Lower leg skin (tissue), 4 donors: ENCODE results near the gene PCSK5. TPM values are rescaled to one million over a fixed set of nuclear protein-coding genes. Genes with fewer than 3 reads are reported as not detected.

Experiments used
- DNase-seq, 2 donors: peaks; one replicate each; pipeline ENCODE4 v3.0.0-alpha.2; 2019; ENCODE audit warnings: low spot score in 2 of 2
- H3K4me3 ChIP-seq: fragments of 200-600 bp; sonication (generic); 2 replicates; pipeline ENCODE4 v1.5.1; 2017; ENCODE audit warnings: mild to moderate bottlenecking, low read depth; ENCODE audit not compliant: poor library complexity, severe bottlenecking
- POLR2A ChIP-seq, 2 donors: fragments of 450-650 bp; IDR thresholded peaks; one replicate each; pipeline ENCODE4 v1.6.1; 2016 to 2017; ENCODE audit warnings: antibody characterized with exemption in 2 of 2, mild to moderate bottlenecking in 1 of 2, moderate library complexity in 1 of 2
- WGBS, 2 donors: methylation state at CpG; one replicate each; pipeline ENCODE4 v1.1.5; 2018; 5-methylcytosine and 5-hydroxymethylcytosine counted together
- intact Hi-C: fragments of 100-400 bp; cut with DNase I; formaldehyde crosslinking; loops from one replicate; pipeline ENCODE4 v1.15.0; 2023; ENCODE audit warnings: low total_unique reads
- total RNA-seq, 4 donors: library from RNA; depleted of rRNA; stranded (reverse); fragments of >200 nt; gene quantifications; one replicate each; pipeline ENCODE4 v1.1.0, GENCODE V29; 2016
- TF ChIP-seq, protein P1 (sequence below), 3 donors: fragments of 450-650 bp; IDR thresholded peaks; one replicate each; pipeline ENCODE4 v1.5.1; 2016; ENCODE audit warnings: antibody characterized with exemption in 3 of 3, mild to moderate bottlenecking in 3 of 3, moderate library complexity in 2 of 3

The PCSK5 gene
- total RNA-seq, 4 donors from 2014 or later, result 6.4 to 10.8 (median 9.7) TPM

DNA sequence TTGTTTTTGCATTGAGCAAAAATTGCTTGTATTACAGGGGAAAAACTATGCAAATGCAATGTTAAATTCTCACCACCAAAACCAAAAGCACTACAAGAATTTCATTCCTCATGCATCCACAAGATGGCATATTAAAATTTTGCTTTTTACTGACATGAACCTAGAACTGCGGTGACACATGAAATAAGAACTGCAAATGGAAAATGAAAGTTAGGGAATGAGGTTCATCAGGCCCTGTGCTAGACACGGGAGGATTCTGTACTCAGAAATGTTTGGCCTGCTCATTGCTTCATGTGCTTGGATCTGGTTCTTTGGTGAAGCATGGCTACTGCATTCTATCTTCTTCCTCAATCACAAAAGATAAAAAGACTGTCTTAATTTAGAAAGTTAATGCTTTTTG, 512.9 kb downstream of the PCSK5 start:
- TF ChIP-seq, protein P1, sequence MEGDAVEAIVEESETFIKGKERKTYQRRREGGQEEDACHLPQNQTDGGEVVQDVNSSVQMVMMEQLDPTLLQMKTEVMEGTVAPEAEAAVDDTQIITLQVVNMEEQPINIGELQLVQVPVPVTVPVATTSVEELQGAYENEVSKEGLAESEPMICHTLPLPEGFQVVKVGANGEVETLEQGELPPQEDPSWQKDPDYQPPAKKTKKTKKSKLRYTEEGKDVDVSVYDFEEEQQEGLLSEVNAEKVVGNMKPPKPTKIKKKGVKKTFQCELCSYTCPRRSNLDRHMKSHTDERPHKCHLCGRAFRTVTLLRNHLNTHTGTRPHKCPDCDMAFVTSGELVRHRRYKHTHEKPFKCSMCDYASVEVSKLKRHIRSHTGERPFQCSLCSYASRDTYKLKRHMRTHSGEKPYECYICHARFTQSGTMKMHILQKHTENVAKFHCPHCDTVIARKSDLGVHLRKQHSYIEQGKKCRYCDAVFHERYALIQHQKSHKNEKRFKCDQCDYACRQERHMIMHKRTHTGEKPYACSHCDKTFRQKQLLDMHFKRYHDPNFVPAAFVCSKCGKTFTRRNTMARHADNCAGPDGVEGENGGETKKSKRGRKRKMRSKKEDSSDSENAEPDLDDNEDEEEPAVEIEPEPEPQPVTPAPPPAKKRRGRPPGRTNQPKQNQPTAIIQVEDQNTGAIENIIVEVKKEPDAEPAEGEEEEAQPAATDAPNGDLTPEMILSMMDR (IDR thresholded peaks at IDR 0.05), result no peak
- no peak for TF ChIP-seq POLR2A (IDR thresholded peaks at IDR 0.05)
- DNase-seq, result no peak
- 0% methylated on average over 2 of the region's 2 CpGs for WGBS, 2 donors
- no peak overlapping the region for H3K4me3 ChIP-seq
- intact Hi-C loops, result no loop called here

GRCh38 chr9:76404401-76404800, 513.9 kb downstream of the PCSK5 start:
- intact Hi-C loops, result no loop called here
- H3K4me3 ChIP-seq, result no peak overlapping the region
- no peak for DNase-seq
- WGBS, 2 donors, result 77 to 89% methylated on average over 1 of the region's 1 CpG
- TF ChIP-seq, protein P1 (IDR thresholded peaks at IDR 0.05), result no peak
- TF ChIP-seq POLR2A (IDR thresholded peaks at IDR 0.05), result no peak

DNA sequence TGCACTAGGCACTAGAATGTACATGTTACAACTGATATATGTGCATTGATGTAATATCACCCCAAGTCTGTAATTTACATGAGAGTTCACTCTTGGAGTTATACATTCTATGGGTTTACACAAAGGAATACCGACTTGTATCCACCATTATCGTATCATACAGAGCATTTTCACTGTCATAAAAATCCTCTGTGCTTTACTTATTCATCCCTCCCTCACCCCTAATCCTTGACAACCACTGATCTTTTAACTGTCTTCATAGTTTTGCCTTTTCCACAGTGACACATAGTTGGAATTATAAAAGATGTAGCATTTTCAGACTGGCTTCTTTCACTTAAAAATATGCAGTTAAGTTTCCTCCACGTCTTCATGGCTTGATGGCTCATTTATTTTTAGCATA, 514.9 kb downstream of the PCSK5 start:
- 71 to 78% methylated on average over 3 of the region's 3 CpGs for WGBS, 2 donors
- TF ChIP-seq, protein P1 (IDR thresholded peaks at IDR 0.05), result no peak
- TF ChIP-seq POLR2A (IDR thresholded peaks at IDR 0.05), result no peak
- H3K4me3 ChIP-seq, result no peak overlapping the region
- no peak for DNase-seq
- intact Hi-C loops, result no loop called here

DNA sequence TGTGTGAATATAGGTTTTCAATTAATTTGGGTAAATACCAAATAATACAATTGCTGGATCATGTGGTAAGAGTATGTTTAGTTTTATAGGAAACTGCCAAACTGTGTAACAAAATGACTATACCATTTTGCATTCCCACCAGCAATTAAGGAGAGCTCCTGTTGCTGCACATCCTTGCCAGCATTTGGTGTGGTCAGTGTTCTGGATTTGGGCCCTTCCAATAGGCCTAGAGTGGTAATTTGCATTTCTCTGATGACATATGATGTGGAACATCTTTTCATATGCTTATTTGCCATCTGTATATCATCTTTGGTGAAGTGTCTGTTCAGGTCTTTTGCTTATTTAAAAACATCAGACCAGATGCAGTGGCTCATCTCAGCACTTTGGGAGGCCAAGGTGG, 515.4 kb downstream of the PCSK5 start:
- DNase-seq, result no peak
- intact Hi-C loops, result no loop called here
- TF ChIP-seq, protein P1 (IDR thresholded peaks at IDR 0.05), result no peak
- no peak overlapping the region for H3K4me3 ChIP-seq
